Measurements from ENCODE around the gene LSM10.

Gene LSM10

GRCh38 chr1:36411674-36412648 lies 14.3 kb upstream of the LSM10 start:
- DNase-seq (ENCODE audit: extremely low read depth, low read depth) = no peak
- no peak for TF ChIP-seq CTCF (IDR thresholded peaks at IDR 0.05; ENCODE audit: low read depth, low read length)

GRCh38 chr1:36408479-36408878 lies 10.8 kb upstream of the LSM10 start:
- no peak for TF ChIP-seq CTCF (IDR thresholded peaks at IDR 0.05; ENCODE audit: low read depth, low read length)
- no peak for DNase-seq (ENCODE audit: extremely low read depth, low read depth)

GRCh38 chr1:36406440-36406839 lies 8.7 kb upstream of the LSM10 start:
- TF ChIP-seq CTCF (IDR thresholded peaks at IDR 0.05; ENCODE audit: low read depth, low read length) = no peak
- no peak for DNase-seq (ENCODE audit: extremely low read depth, low read depth)

- TF ChIP-seq CTCF (IDR thresholded peaks at IDR 0.05; ENCODE audit: low read depth, low read length) = no peak
- DNase-seq (ENCODE audit: extremely low read depth, low read depth) = no peak
These were observed 4.8 kb upstream of the LSM10 start for GRCh38 chr1:36402504-36402890.

- TF ChIP-seq CTCF (IDR thresholded peaks at IDR 0.05; ENCODE audit: low read depth, low read length) = no peak
- no peak for DNase-seq (ENCODE audit: extremely low read depth, low read depth)
These were observed 4.1 kb upstream of the LSM10 start for GRCh38 chr1:36401602-36402503.

- TF ChIP-seq CTCF (IDR thresholded peaks at IDR 0.05; ENCODE audit: low read depth, low read length) = no peak
- DNase-seq (ENCODE audit: extremely low read depth, low read depth) = peak; percentile 60
These were observed 3.3 kb upstream of the LSM10 start for GRCh38 chr1:36400825-36401601.
